Astrocyte of the hippocampus (primary cell): ENCODE data around the gene EFCAB6.

Source experiments
- DNase-seq: peaks from one replicate; pipeline ENCODE4 v3.0.0; 2011; ENCODE audit warnings: low read depth, low spot score

The EFCAB6 gene

DNA sequence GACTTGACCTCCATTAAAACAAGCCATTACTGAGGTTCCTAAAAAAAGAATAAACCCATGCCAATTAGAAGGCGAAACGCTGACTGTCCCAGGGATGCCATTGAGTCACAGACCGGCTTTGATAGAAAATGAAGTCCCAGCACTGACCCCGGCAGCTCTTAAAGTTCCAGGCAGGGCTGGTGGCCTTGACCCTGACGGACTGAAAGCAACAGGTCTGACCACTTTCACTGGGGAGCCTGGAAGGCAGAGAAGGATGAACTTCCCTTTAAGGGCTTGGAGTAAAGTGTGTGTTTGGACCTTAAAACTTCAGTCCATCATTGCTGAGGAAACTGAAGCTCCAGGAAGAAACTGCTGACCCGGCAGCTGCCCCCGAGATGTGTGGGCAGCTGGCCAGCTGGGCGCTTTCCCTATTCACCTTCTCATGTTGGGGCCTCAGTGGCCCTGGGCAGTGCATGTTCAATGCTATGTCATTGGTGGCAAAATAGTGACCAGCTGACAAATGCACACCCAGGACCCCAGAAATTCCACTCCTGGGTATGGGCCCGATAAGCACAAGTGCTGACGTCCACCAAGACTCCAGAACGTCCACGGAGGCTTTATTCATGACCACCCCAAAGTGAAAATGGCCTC, 18.9 kb upstream of the EFCAB6 start:
- DNase-seq: no peak

DNA sequence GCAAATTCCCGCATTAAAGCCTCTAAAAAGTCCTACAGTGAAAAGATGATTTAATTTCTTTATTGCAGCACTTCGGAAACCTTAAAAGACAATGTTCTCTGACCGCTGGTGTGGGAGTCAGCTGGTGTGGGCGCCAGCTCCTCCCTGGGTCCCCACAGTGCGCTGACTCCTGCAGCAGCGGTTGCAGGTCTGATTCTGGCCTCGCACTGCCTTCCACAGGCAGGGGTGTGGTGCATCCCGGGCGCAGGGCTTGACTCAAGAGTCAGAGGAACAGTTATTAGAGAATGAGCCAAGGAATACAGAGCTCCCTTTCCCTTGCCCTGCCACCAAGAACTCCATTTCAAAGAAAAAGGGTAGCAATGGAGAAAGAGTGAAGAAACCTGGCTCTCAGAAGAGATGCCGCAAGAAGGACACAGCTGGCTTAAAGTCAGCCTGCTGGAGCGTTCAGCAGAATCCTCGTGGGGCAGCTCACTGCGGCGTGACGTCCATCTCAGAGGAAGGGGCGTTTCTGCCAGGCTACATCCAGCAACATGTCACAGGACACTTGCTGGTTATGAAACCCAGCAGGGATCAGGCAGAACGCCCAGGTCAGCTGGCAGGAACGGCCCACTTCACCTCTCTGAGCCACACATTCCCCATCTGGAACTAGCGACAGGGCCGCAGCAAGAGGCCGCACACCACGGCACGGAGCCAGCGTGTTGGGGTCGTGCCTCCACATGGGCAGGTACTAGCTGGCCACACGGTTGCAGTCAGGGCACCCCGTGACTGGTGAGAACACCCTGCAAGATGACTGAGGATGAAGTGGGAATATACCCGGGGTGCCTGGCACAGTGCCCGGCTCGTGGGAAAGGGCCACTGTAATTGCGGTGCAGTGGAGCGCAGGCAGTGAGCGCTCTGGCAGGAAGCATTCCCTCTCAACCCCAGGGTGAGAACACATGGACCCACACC, 18.1 kb upstream of the EFCAB6 start:
- no peak for DNase-seq

DNA sequence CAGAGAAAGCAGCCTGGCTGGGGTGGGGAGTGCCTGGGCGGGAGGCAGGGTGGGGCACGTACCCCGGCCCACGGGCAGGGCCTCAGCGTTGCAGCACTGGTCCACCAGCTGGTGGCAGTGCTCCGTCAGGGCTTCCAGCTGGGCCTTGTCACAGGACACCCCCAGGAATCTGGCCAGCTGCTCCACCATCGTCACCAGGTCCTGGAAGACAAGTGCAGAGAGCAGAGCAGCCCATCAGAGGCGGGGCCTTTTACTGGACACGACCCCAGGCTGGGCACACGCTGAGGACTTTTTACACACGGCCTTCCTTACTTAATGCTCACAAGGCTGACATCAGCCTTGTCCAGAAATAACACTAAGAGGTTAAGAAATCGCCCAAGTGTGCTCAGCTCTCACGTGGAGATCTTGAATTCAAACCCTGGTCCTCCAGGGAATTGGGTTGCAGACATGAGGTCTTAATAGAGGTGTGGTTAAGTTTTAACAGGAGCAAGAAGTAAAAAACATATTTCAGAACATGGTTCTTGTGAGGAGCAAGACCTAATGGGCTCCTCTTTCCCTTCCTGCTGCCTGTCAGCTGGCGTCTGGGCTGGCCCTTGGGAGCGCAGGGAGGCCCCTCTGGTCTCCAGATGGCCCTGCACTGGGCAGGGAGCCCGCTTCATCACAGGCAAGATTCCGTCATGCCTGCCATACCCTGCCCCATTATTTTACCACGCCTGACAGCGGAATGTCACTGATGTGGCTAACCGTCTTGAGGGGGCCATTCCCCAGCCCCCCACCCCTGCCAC, 17.1 kb upstream of the EFCAB6 start:
- no peak for DNase-seq

DNA sequence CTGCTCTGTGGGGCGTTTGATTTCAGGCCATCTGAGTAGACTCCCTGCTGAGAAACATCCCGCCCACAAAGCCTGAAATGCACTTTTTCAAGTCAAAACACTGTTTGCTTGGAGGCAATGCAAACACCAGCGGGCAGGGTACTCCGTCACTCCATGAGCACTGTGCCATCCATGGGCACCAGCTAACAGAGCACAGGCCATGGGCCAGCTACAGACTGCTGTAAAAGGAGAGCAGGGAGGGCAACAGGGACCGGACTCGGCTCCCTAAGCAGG, 16.6 kb upstream of the EFCAB6 start:
- DNase-seq: no peak

DNA sequence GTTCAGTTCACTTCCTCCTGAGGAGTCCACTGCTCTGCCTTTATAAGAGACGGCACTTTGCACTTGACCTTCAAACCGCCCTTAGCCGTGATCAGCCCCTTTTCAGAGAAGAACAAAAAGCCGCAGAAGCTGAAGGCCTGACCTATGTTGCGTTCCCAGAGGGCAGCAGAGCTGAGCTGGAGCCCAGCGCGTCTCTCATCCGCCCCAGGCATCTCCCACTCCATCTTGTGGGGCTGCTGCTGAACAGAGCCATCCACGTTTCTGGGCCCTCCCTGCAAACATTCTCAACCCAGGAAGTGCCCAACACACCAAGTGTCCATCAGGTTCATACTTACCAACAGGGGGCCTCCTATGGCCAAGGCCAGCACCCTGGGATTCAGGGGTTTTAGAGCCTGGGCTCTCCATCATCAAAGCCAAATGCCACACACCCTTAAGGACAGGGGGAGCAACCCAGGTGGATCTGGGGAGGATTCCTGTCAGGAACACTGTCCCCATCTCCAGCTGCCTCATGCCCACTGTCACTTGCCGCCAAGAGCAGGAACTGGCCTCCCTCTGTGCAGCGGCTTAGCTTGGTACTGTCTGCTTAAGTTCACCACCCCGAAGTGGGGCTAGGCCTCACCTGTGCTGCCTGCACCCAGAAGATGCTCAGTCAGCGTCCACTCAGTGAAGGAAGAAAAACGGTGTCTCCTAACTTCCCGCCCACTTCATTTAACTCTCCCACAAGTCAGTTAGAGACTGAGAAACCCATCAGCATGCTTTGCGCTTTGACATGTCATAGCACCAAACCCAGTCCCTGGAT, 16.0 kb upstream of the EFCAB6 start:
- no peak for DNase-seq

DNA sequence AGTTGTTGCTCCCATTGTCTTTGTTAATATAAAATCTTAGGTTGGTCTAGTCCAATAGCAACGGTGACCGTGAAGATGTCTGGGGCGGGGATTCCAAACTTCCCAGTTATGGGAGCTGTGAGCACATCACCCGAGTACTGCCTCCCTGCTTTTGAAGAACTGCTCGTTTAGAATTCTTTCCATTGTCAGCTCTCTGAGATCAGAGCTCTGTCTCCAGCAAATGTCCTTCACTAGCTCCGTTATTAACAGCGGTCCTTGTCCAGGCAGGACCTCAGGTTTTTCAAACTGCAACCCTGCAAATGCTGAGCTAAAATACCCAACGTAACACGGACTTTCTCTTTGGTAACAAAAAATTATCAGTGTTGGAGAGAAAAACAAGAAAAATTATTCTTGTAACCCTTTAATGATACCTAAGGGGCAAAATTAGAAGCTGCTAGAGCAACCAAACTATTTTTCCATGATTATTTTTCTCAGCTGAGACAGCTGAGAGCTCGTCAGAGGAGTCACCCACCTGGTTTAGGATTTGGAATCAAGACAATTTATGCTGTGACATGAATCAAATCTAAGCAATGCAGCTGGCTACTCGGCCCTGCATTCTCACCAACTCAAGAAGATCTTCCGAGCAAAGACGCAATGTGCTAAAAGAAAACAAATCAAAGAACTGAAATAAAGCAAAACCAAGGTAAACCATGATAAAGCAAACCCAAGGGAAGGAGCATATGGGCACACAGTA, 15.1 kb upstream of the EFCAB6 start:
- DNase-seq: no peak

DNA sequence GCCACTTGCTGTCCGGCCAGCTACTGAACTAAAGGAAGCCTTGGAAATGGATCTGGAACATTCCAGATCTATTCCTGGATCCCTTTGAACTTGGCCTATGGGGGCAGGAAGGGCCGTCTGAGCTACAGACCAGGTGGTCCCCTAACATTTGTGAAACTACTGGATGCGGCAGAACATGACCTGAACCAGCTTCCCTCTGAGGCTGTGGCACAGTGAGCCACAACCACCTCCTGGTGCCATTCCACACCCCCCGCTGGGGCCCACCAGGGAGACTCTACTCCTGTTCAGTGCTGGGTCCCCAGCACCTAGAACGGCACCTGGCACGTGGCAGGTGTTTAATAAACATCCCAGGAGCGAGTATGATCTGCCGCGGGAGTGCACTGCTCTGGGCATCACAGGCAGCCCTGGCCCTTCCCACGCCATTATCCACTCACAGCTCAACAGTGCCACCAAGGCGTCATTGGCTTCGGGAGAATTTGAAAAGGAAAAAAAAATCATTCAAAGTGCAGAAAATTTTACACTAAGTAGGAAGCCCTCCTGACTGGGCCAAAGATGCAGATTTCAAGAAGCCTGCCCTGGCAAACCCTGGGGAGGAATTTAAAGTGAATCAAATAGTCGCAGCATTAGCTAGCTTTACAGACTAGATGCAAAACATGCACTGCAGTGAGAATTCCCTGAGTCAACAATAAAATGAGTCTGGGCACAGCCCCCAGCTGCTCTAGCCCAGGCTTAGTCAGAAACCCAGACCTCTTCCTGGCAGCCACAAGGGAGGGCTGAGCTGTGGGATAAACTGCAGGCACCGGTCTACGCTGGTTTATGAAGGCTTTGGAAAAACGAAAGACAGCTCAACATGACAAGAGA, 14.3 kb upstream of the EFCAB6 start:
- peak; percentile 91 for DNase-seq

DNA sequence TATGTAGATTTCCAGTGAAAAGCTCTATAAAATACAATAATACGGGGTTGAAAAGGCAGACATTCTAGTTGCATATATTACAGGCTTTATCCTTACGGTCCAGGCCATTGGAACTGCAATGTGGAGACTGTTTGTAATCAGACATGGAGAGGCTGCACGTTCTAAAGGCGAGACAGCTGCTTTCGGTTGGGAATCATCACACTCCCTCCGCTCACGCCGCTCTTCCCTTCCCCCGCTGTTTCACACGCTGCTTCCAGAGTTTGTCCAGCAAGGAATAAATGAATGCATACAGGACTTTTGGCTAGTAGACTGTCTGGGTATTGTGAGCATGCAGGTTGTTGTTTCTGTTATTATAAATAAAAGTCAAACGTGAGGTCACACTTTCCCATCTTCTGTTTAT, 13.5 kb upstream of the EFCAB6 start:
- DNase-seq: no peak

DNA sequence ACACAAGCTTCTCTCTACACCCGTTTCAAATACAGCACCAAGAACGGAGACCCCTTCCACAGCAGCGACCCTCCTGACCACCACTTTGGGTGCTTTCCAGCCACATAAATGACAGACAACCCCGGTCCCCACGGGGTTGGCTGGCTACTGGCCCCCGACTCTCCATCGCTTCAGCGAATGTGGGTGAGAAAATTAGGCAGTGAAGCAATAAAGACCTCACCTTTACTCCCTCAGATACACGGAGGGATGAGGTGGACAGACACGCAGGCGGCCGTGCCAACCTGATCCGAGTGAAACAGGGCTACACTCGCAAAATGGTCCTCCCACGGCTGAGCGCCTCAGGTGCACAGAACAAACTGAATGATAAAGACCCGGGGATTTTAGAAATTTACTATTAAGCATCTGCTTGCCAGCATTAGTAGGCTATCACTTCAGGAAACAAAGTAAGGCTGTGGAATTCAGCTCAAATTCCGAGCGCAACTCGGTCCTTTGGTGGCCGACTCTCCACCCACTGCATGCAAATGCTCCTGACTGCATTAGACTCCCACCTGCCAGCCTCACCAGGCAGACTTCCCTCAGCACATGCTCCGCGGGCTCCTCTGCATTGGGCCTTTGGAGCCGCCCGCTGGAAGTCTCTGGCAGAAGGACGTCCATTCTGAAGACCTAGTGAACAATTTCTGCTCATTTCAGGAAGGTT, 12.8 kb upstream of the EFCAB6 start:
- DNase-seq: no peak

DNA sequence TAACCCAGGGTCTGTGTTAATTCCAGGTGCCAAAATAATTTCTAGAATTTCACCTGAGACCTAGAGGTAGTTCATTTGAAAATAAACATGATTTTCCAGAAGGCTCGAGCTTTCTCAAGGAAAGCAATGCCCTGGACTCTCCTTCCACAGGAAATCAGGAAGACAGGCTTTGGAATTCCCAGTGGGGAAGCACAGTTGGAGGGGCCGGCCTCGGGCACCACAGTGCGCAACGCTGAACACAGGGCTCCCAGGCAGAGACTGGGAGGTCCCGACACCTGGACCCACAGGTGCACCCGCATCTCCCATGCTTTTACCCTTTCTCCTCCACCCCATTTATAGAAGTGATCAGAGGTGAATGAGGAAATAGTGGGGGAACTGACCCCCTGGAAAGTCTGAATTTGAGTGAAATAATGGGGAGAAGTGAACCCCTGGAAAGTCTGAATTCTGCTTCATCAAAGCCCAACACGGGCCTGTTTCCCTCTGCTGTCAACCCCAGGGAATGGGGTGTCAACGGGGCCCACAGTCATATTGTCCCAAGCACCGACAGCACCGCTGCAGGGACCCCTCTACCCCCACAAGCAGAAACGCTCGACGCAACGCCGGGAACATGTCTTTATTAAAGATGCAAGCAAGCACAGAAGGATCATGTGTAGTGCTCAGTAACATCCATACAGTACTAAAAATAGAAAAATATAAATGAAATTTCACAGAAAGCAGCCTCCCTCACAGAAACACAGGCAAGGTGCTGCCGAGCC, 12.0 kb upstream of the EFCAB6 start:
- no peak for DNase-seq

DNA sequence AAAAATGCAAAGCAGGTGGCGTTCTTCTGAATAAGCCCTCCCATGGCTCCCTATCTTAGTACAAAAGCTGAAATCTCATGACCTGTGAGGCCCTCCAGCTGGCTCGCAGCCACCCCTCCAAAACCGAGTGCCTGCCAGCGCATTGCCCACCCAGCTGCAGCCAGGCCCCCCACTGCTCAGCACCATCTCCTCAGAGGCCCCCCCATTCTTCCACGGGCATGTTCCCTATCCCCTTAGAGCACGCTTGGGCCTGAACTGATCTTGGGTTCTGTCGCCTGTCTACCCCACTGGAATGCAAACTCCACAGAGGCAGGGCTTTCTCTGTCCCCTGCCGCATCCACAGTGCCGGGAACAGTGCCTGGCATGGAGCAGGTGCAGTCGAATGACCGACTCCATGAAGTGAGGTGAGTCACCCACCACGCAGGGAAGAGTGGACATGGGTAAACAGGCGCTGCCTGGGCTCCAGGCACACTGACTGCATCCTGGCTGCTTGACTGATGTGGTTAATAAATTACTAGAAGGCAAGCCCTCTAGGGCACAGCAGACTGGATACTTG, 11.3 kb upstream of the EFCAB6 start:
- DNase-seq: peak; percentile 48

DNA sequence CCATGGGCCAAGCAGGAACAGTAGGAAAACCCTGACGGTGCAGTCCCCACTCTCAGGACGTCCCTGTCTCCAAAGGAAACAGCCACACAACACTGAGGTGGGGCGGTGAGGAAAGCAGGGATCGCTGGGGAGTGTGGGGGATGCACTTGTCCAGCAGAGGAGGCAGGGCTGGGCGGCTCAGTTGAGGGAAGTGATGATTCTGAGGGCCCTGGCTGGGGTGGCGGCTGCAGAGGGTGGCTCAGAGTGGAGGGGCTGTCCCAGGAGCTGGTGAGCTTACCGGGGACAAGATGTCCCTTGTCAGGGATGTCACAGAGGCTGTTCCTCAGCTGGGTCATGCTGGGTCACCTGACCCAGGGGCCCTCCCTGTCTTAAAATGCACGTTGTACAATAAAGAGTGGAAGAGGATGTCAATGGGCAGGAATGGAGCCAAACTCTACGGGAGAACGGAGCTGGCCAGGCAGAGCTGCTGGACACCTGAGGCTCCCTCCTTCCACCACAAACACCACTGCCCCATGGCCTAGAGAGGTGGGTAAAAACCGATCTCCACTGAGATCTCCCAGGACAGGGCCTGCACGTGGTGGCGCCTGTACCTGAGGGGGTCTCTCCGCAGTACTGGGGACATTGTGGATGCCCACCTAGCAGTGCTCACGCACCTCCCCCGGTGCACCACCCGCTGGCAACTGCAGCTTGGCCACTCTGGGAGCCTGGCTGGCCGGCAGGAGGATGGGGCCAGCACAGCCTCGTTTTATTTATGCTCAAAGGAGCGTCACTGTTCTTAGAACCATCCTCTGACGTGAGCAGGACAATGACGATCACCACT, 9.7 kb upstream of the EFCAB6 start:
- no peak for DNase-seq

DNA sequence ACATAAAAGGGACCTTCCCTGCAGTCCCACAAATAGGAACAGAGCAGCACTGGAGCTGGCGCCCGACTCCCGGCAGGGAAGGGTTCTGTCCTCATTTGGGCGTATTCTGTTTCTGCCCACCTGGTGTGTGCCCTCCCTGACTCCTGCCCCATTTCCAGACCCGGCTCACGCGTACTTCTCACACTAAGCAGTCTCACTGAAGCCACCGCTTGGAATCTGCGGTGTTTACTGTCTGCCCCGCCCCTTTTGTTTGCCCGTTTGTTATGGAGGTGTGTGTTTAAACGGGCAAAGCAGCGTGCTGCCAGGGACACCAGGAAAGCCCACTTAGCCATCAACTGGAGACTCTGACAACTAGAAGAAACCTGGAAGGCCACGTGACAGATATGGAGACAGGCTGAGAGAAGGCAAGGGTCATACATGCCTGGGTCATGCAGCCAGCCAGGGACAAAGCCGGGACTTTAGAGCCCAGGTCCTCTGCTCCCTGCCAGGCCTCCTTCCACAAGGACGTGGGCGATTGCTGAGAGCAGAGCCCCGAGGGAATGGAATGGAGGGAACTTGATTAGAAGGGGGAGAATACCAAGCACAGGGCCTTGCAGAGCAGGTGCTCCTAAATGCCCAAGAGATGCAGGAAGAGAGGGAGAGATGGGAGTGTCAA, 8.7 kb upstream of the EFCAB6 start:
- DNase-seq: no peak

DNA sequence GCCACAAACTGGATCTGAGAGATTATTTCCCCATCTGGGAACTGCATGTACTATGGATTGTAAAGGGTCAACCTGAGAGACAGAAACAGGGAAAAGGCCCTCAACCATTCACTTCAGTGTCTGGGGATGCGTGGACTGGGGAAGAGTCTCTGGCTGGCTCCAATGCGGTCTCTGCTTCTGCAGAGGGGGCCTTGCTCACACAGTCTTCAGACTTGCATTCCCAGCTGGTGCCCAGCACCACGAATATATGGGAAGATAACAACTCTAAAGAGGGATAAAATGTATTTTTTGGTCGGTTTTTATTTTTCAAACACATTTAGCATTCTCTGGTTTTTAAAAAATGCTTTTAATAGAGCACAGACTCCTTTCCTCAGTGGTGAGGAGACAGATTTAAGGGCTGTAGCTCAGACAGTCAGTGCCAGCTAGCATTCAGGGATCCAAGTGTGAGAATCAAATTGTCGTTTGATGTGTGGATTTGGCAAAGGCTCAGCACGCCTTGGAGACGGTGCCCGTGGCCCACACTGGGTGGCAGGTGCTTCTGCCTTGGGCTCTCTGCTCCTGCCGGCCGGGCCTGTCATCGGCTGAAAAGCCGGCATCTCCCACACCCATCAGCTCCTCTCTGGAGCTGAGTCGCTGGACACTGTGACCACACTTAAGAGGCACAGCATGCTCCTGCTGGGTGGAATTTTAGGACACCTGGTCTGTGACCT, 8.0 kb upstream of the EFCAB6 start:
- no peak for DNase-seq

DNA sequence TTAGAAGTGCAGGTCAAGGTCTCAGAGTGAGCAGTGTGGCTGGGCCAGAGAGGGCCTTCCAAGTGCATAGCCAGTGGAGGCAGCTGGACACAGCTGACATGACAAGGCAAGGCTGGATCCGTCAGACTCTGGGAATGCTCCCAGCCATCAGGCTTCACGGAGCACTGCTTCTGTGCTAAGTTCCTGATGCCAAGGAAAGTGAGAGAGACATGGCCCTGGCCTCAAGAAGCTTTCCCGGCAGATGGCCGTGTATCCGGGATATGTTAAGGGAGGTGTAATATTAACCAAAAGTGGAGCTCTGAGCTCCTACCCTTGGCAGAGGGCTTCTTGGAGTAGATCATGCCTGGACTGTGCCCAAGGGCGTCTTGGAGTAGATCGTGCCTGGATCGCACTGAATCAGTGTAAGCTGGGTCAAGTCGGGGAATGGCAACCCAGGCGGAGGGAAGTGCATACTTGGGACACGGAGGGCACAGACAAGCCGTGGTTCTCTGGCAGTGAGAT, 7.4 kb upstream of the EFCAB6 start:
- no peak for DNase-seq

DNA sequence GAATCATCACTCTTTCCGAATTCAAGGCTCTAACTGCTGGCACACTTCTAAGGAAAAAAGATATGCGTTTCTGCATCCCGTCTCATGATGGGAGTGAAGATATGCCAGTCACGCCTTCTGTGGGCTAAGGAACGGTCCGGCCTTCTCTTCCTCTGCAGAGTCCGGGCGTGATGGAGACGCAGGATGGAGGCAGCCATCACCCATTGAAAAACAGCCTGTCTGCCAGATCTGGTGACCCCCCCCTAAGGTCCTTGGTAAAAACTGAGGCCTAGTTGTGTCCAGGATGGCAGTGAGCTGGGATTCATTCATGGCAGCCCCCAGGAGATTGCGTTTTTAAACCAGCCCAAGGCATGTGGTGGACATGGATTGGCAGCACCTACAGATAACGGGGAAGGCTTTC, 6.9 kb upstream of the EFCAB6 start:
- no peak for DNase-seq
